Measurements from ENCODE around the gene TDRKH.

Gene TDRKH

DNA sequence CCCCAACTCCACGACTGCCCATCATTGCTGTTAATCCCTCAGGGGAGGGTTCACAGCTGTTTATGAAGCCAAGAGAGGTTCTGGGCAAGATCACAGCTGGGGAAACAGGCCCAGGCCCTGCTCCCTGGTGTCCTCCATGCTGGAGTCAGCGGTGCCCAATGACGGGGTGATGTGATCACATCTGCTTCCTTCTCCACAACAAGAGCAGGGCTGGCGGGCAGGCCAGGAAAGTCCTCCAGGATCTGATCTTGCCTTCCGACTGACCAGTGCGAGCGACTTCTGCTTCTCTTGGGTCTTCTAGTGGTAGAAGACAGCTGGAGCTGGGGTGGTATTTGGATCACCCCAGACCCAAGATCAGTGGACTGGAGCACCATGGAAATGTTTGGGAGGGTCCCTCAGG is 15.9 kb upstream of the TDRKH start:
- H3K27ac ChIP-seq: no peak overlapping the region
- no peak for TF ChIP-seq CTCF (conservative IDR thresholded peaks at IDR 0.05)
- no peak for TF ChIP-seq ZFX (IDR thresholded peaks at IDR 0.05)

DNA sequence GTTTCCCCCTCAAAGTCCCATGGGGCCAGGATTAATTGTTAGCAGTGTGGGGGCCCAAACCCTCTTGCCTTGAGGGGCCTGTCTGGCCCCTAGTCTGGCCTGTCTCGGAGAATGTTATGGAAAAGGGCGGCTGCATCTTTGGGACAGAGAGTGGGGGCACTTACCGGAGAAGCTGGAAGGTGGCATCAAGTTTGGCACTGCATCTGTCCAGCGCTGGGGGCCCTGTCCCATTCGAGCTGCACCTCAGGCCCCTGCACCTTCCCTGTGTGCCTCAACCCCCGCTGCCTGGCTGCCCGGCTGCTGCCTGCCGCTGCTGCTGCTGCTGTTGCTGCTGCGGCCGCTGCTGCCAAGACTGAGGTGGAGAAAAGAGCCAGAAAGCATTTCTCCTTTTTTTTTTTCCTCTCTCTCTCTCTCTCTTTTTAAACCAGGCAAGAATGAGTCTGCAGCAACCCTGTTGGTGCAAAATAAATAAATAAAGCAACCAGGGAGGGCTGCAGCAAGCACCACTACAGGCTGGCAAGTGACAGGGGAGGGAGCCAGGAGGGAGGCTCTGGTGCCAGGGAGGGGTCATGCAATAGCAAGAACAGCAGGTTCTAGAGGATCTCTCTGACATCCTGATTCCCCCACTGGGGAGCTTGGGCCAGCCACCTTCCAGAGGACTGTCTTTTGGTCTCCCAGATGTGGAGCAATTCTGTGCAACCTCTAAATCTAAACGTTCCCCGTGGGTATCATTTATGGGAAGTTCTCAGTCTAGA is 14.9 kb upstream of the TDRKH start, which contains the start of gene LINGO4:
Gene LINGO4 (minus strand): TSS at position 354 of the 755 bp plus-strand sequence. CDS start 2,715 bp downstream, outside the sequence.
- no peak within 1 kb of the TSS for H3K27ac ChIP-seq
- TF ChIP-seq CTCF (conservative IDR thresholded peaks at IDR 0.05) (no peak), ZFX (IDR thresholded peaks at IDR 0.05) (no peak)

- TF ChIP-seq ZFX (IDR thresholded peaks at IDR 0.05) (no peak), CTCF (conservative IDR thresholded peaks at IDR 0.05) (no peak)
- no peak overlapping the region for H3K27ac ChIP-seq
Measured at GRCh38 chr1:151803915-151804314, 13.6 kb upstream of the TDRKH start.

DNA sequence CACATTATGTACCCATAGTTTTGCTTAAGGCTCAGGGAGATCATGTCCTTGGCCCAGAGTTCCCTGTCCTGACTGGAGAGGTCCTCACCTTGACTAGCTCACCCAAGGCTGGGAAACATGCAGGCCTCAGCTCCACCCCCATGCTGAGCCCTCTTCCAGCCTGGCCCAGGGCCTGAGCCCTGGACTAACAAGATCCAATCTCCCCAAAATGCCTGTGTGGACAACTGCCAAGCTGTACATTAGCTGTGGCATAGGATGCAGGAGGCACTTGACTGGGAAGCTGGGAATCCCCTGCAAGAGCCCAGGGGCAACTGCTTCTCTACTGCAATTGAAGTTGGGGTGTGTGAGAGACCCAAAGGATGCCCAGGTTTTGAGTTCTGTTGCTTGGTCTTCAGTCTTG is 12.9 kb upstream of the TDRKH start:
- no peak overlapping the region for H3K27ac ChIP-seq
- TF ChIP-seq ZFX (IDR thresholded peaks at IDR 0.05) (no peak), CTCF (conservative IDR thresholded peaks at IDR 0.05) (no peak)

DNA sequence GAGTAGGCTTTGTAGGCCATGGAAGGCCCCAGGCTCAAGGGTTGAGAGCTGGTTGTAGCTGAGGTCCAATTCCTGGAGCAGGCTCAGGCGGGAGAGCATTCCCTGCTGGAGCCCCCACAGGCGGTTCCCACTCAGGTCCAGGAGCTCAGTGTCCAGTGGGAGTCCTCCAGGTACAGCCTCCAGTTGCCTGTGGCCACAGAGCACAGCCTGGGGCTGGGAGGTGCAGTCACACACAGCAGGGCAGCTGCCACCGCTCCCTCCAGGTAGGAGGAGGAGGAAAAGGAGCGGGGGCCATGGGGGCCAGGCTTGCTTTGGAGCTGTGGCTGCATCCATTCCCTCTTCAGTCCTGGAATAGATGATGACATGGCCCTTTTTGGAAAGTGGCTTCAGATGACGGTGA is 12.1 kb upstream of the TDRKH start:
- no peak overlapping the region for H3K27ac ChIP-seq
- TF ChIP-seq CTCF (conservative IDR thresholded peaks at IDR 0.05) (no peak), ZFX (IDR thresholded peaks at IDR 0.05) (no peak)

DNA sequence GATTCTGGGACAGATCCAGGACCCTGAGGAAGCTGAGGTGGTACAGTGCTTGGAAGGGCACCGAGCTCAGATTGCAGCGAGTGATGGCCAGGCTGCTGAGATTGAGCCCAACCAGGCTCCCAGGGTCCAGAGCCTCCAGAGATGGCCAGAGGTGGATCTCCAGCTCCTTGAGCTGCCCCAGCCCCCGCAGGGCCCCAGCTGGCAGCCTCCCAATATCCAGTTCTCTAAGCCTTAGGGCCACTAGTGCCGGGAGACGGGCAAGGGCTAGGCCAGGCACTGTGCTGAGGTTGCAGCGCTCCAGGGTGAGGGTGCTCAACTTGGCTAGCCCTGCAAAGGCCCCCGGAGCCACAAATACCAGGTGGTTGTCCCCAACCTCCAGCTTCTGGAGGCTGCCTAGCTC is 11.5 kb upstream of the TDRKH start:
- no peak overlapping the region for H3K27ac ChIP-seq
- no peak for TF ChIP-seq ZFX (IDR thresholded peaks at IDR 0.05)
- TF ChIP-seq CTCF (conservative IDR thresholded peaks at IDR 0.05): no peak

GRCh38 chr1:151801310-151801820 is 11.1 kb upstream of the TDRKH start:
- no peak for TF ChIP-seq CTCF (conservative IDR thresholded peaks at IDR 0.05)
- no peak for TF ChIP-seq ZFX (IDR thresholded peaks at IDR 0.05)

More at GRCh38 chr1:151801310-151801820, 11.1 kb upstream of the TDRKH start:
- H3K27ac ChIP-seq: no peak overlapping the region
